DND-41 (cell line): Measurements from ENCODE around the gene GPRC5D.

ENCODE experiments used
- ATAC-seq: fragments of 200-7000 bp; cut with Tn5 transposase; 3 replicates; pipeline ENCODE4 v1.9.1; 2021; ENCODE audit warnings: low read depth; ENCODE audit not compliant: insufficient read depth
- DNase-seq: peaks from one replicate; pipeline ENCODE4 v3.0.0-alpha.2; 2020
- H2AFZ ChIP-seq: 2 replicates; pipeline ENCODE4 v1.6.0; 2012; ENCODE audit warnings: low read depth, low read length
- H3K27ac ChIP-seq: 2 replicates; pipeline ENCODE4 v1.5.1; 2012; ENCODE audit warnings: low read length, inconsistent platforms
- H3K27me3 ChIP-seq: fragments of 200-600 bp; sonication (generic); 2 replicates; pipeline ENCODE4 v1.6.0; 2012; ENCODE audit warnings: low read length, mild to moderate bottlenecking, inconsistent platforms; ENCODE audit not compliant: insufficient read depth, poor library complexity
- H3K36me3 ChIP-seq: 2 replicates; pipeline ENCODE4 v1.5.1; 2012; ENCODE audit warnings: low read length, inconsistent platforms; ENCODE audit not compliant: insufficient read depth
- H3K4me1 ChIP-seq: 2 replicates; pipeline ENCODE4 v1.5.1; 2012; ENCODE audit warnings: mild to moderate bottlenecking, low read length; ENCODE audit not compliant: insufficient read depth
- H3K4me2 ChIP-seq: 2 replicates; pipeline ENCODE4 v1.6.0; 2012; ENCODE audit warnings: mild to moderate bottlenecking, moderate library complexity, low read length, inconsistent platforms; ENCODE audit not compliant: insufficient read depth
- H3K4me3 ChIP-seq, 2 experiments: fragments of 200-600 bp in 1 of 2; shearing (Covaris generic) in 1 of 2; 2 replicates each; pipeline ENCODE4 v1.5.1; 2012 to 2016; ENCODE audit warnings: inconsistent platforms in 2 of 2, low read length in 2 of 2, mild to moderate bottlenecking in 2 of 2, low read depth in 1 of 2, moderate library complexity in 1 of 2
- H3K79me2 ChIP-seq: 2 replicates; pipeline ENCODE4 v1.6.0; 2012; ENCODE audit warnings: low read length, inconsistent platforms; ENCODE audit not compliant: insufficient read depth
- H3K9ac ChIP-seq: 2 replicates; pipeline ENCODE4 v1.6.0; 2012; ENCODE audit warnings: low read depth, mild to moderate bottlenecking, inconsistent platforms, low read length, moderate library complexity
- H3K9me3 ChIP-seq: 2 replicates; pipeline ENCODE4 v1.5.1; 2012; ENCODE audit warnings: low read length, moderate library complexity, mild to moderate bottlenecking, inconsistent platforms; ENCODE audit not compliant: insufficient read depth, severe bottlenecking
- H4K20me1 ChIP-seq: 2 replicates; pipeline ENCODE4 v1.6.0; 2012; ENCODE audit warnings: low read length; ENCODE audit not compliant: insufficient read depth
- CTCF ChIP-seq: IDR thresholded peaks from 2 replicates; pipeline ENCODE4 v1.5.1; 2012; ENCODE audit warnings: borderline replicate concordance, low read length, moderate library complexity, mild to moderate bottlenecking; ENCODE audit not compliant: poor library complexity, severe bottlenecking; ENCODE audit errors: extremely low read depth
- EZH2 ChIP-seq: IDR thresholded peaks from 3 replicates; pipeline ENCODE4 v1.6.1; 2012; ENCODE audit warnings: borderline replicate concordance, low read depth, mild to moderate bottlenecking, moderate library complexity, low read length, inconsistent platforms; ENCODE audit not compliant: severe bottlenecking

GPRC5D gene

GRCh38 chr12:12909995-12910420, 42.0 kb downstream of the GPRC5D start:
- Histone ChIP-seq H3K79me2 (no peaks in the 10 kb centered on the region), H3K4me3 (no peak overlapping the region), H3K36me3 (no peaks in the 10 kb centered on the region), H3K27me3 (peaks cover 10% of the 10 kb centered on the region), H3K4me2 (no peak overlapping the region), H3K9me3 (no peaks in the 10 kb centered on the region), H3K4me1 (no peaks in the 10 kb centered on the region), H2AFZ (no peak overlapping the region), H4K20me1 (no peaks in the 10 kb centered on the region), H3K9ac (no peak overlapping the region), H3K27ac (no peak overlapping the region)
- ATAC-seq (no peak), DNase-seq (no peak)
- no peak for TF ChIP-seq CTCF

GRCh38 chr12:12909228-12909994, 42.6 kb downstream of the GPRC5D start:
- H3K4me2 ChIP-seq: no peak overlapping the region
- ATAC-seq: no peak
- no peak overlapping the region for H2AFZ ChIP-seq

GRCh38 chr12:12908711-12909110, 43.3 kb downstream of the GPRC5D start:
- Histone ChIP-seq H3K36me3 (no peaks in the 10 kb centered on the region), H3K9me3 (no peaks in the 10 kb centered on the region), H3K4me3 (no peak overlapping the region), H4K20me1 (no peaks in the 10 kb centered on the region), H3K9ac (no peak overlapping the region), H2AFZ (no peak overlapping the region), H3K4me1 (no peaks in the 10 kb centered on the region), H3K27me3 (peaks cover 7% of the 10 kb centered on the region), H3K27ac (no peak overlapping the region), H3K4me2 (no peak overlapping the region), H3K79me2 (no peaks in the 10 kb centered on the region)
- TF ChIP-seq CTCF (no peak), EZH2 (no peak)
- ATAC-seq: no peak
- DNase-seq: no peak

More at GRCh38 chr12:12909228-12909994, 42.6 kb downstream of the GPRC5D start:
- peaks cover 10% of the 10 kb centered on the region for H3K27me3 ChIP-seq
- no peaks in the 10 kb centered on the region for H3K9me3 ChIP-seq
- no peak overlapping the region for H3K27ac ChIP-seq
- DNase-seq: no peak
- no peak overlapping the region for H3K4me3 ChIP-seq
- H3K79me2 ChIP-seq: no peaks in the 10 kb centered on the region
- no peak overlapping the region for H3K9ac ChIP-seq
- H4K20me1 ChIP-seq: no peaks in the 10 kb centered on the region
- no peaks in the 10 kb centered on the region for H3K4me1 ChIP-seq
- TF ChIP-seq EZH2: no peak
- TF ChIP-seq CTCF: no peak
- H3K36me3 ChIP-seq: no peaks in the 10 kb centered on the region
